ENCODE data around the gene FBXL13. TPM values are rescaled to one million over a fixed set of nuclear protein-coding genes. Genes with fewer than 3 reads are reported as not detected.
"Not testable (repeated sequence)": the region's sequence is repeated elsewhere in the genome, so short reads cannot be mapped to it uniquely, and the experiment has no call there.

FBXL13 gene
- total RNA-seq, 1 experiment from 2014 or later, result 0.97 TPM

DNA sequence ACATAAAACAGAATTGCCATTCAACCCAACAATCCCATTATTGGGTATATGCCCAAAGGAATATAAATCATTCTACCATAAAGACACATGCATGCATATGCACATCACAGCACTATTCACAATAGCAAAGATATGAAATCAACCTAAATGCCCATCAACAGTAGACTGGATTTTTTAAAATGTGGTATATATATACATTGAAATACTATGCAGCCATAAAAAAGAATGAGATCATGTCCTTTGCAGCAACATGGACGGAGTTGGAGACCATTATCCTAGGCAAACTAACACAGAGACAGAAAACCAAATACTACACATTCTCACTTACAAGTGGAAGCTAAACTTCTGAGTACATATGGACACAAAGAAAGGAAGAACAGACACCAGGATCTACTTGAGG lies 51.0 kb downstream of the FBXL13 start:
- H3K36me3 ChIP-seq (replicated peaks; ENCODE audit: control insufficient read depth, insufficient read depth, low read length); H3K4me3 ChIP-seq (ENCODE audit: insufficient read depth, low read depth, low read length); DNase-seq; H3K27me3 ChIP-seq (ENCODE audit: control insufficient read depth, insufficient read depth, low read length): not testable (repeated sequence)

DNA sequence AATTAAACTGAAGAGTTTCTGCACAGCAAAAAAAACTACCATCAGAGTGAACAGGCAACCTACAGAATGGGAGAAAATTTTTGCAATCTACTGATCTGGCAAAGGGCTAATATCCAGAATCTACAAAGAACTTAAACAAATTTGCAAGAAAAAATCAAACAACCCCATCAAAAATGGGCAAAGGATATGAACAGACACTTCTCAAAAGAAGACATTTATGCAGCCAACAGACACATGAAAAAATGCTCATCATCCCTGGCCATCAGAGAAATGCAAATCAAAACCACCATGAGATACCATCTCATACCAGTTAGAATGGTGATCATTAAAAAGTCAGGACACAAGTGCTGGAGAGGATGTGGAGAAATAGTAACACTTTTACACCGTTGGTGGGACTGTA lies 53.1 kb downstream of the FBXL13 start:
- DNase-seq; H3K27me3 ChIP-seq (ENCODE audit: control insufficient read depth, insufficient read depth, low read length); H3K4me3 ChIP-seq (ENCODE audit: insufficient read depth, low read depth, low read length); H3K36me3 ChIP-seq (replicated peaks; ENCODE audit: control insufficient read depth, insufficient read depth, low read length): not testable (repeated sequence)

DNA sequence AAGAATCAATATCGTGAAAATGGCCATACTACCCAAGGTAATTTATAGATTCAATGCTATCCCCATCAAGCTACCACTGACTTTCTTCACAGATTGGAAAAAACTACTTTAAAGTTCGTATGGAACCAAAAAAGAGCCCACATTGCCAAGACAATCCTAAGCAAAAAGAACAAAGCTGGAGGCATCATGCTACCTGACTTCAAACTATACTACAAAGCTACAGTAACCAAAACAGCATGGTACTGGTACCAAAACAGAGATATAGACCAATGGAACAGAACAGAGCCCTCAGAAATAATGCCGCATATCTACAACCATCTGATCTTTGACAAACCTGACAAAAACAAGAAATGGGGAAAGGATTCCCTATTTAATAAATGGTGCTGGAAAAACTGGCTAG lies 53.7 kb downstream of the FBXL13 start:
- H3K27me3 ChIP-seq (ENCODE audit: control insufficient read depth, insufficient read depth, low read length); H3K36me3 ChIP-seq (replicated peaks; ENCODE audit: control insufficient read depth, insufficient read depth, low read length); H3K4me3 ChIP-seq (ENCODE audit: insufficient read depth, low read depth, low read length); DNase-seq: not testable (repeated sequence)

DNA sequence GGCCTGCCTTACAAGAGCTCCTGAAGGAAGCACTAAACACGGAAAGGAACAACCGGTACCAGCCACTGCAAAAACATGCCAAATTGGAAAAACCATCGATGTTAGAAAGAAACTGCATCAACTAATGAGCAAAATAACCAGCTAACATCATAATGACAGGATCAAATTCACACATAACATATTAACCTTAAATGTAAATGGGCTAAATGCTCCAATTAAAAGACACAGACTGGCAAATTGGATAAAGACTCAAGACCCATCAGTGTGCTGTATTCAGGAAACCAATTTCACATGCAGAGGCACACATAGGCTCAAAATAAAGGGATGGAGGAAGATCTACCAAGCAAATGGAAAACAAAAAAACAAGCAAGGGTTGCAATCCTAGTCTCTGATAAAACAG lies 56.3 kb downstream of the FBXL13 start:
- not testable (repeated sequence) for H3K27me3 ChIP-seq (ENCODE audit: control insufficient read depth, insufficient read depth, low read length); DNase-seq; H3K36me3 ChIP-seq (replicated peaks; ENCODE audit: control insufficient read depth, insufficient read depth, low read length); H3K4me3 ChIP-seq (ENCODE audit: insufficient read depth, low read depth, low read length)

DNA sequence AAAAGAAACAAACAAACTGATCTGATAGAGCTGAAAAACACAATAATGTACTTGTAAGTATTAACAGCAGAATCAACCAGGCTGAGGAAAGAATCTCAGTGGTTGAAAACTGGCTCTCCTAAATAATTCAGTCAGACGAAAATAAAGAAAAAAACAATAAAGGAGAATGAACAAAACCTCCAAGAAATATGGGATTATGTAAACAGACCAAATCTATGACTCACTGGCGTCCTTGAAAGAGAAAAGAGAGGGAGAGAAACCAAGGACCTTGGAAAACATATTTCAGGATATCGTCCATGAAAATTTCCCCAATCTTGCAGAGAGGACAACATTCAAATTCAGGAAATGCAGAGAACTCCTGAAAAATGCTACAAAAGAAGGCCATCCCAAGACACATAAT lies 62.9 kb downstream of the FBXL13 start:
- no peak overlapping the region for H3K4me3 ChIP-seq (ENCODE audit: insufficient read depth, low read depth, low read length)
- no peak for DNase-seq
- H3K36me3 ChIP-seq (replicated peaks; ENCODE audit: control insufficient read depth, insufficient read depth, low read length), result no peaks in the 10 kb centered on the region
- no peaks in the 10 kb centered on the region for H3K27me3 ChIP-seq (ENCODE audit: control insufficient read depth, insufficient read depth, low read length)

DNA sequence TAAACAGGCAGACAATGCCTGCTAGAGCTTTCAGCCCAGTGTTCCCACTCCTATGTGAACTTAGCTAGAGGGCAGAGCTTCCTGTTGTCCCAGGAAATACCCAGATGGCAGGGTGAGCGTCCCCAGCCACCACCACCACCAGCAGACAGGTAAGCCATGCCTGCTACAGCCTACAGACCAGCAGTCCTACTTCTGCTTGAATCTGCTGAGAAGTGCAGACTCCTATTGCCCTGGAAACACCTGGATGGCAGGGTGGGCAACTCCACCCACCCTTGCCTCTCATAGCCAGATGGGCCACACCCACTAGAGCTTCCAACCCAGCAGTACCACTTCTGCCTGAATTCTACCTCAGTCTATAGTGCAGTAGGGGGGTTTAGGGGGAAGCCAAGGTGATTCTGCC lies 64.4 kb downstream of the FBXL13 start:
- H3K27me3 ChIP-seq (ENCODE audit: control insufficient read depth, insufficient read depth, low read length), result no peaks in the 10 kb centered on the region
- no peak for DNase-seq
- H3K36me3 ChIP-seq (replicated peaks; ENCODE audit: control insufficient read depth, insufficient read depth, low read length), result no peaks in the 10 kb centered on the region
- H3K4me3 ChIP-seq (ENCODE audit: insufficient read depth, low read depth, low read length), result no peak overlapping the region

DNA sequence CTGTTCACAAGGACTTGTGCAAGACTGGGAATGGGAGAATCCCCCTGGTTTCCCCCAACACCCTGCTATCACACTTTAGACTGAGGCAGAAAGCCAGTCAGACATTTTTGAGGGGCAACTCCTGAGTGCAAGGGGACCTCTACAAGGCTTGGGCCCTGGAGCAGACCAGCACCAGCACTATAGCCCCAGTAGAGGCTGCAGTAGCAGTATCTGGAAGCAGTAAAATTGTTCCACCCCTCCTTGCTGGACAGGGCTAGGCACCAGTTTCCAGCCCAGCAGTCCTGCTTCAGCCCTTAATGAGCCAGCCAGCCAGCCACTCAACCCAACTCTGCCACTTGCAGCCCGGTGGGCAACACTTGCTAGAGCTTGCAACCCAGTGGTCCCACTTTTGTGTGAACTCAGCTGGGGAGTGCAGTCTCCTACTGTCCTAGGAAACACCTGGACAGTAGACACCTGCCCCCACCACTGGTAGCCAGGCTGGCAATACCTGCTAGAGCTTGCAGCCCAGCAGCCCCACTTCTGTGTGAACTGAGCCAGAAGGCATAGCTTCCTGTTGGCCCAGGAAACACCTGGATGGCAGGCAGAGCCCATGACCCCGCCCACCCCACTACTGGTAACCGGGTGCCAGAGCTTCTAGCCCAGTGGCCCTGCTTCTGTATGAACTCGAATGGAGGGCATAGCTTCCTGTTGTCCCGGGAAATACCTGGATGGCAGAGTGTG lies 65.0 kb downstream of the FBXL13 start:
- H3K36me3 ChIP-seq (replicated peaks; ENCODE audit: control insufficient read depth, insufficient read depth, low read length), result no peaks in the 10 kb centered on the region
- no peak for DNase-seq

DNA sequence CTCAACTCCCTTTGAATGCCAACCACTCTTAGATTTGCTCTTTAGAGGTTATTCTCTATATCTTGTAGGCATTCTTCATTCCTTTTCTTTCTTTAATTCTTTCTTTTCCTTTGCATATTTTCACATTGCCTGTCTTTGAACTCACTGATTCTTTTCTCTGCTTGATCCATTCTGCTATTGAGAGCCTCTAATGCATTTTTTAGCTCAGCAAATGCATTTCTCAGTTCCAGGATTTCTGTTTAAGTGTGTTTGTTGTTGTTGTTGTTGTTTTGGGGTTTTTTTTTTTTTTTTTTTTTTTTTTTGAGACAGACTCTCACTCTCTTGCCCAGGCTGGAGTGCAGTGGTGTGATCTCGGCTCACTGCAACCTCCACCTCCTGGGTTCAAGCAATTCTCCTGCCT lies 71.6 kb downstream of the FBXL13 start:
- DNase-seq, result no peak
- Histone ChIP-seq H3K36me3 (replicated peaks; ENCODE audit: control insufficient read depth, insufficient read depth, low read length) (no peaks in the 10 kb centered on the region), H3K4me3 (ENCODE audit: insufficient read depth, low read depth, low read length) (no peak overlapping the region), H3K27me3 (ENCODE audit: control insufficient read depth, insufficient read depth, low read length) (no peaks in the 10 kb centered on the region)

More for the DNA sequence above, 65.0 kb downstream of the FBXL13 start:
- Histone ChIP-seq H3K27me3 (ENCODE audit: control insufficient read depth, insufficient read depth, low read length) (no peaks in the 10 kb centered on the region), H3K4me3 (ENCODE audit: insufficient read depth, low read depth, low read length) (no peak overlapping the region)

DNA sequence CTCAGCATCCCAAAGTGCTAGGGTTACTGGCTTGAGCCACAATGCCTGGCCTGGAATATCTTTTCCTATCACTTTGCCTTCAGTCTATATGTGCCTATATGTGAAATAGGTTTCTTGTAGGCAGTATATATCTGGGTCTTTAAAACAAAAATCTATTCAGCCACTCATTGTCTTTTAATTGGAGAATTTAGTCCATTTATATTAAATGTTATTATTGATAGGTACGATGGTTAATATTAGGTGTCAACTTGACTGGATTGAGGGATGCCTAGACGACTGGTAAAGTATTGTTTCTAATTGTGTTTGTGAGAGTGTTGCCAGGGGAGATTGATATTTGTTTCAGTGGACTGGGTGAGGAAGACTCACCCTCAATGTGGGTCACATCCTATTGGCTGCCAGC lies 73.4 kb downstream of the FBXL13 start:
- no peak overlapping the region for H3K4me3 ChIP-seq (ENCODE audit: insufficient read depth, low read depth, low read length)
- no peak for DNase-seq
- no peaks in the 10 kb centered on the region for H3K36me3 ChIP-seq (replicated peaks; ENCODE audit: control insufficient read depth, insufficient read depth, low read length)
- no peaks in the 10 kb centered on the region for H3K27me3 ChIP-seq (ENCODE audit: control insufficient read depth, insufficient read depth, low read length)

DNA sequence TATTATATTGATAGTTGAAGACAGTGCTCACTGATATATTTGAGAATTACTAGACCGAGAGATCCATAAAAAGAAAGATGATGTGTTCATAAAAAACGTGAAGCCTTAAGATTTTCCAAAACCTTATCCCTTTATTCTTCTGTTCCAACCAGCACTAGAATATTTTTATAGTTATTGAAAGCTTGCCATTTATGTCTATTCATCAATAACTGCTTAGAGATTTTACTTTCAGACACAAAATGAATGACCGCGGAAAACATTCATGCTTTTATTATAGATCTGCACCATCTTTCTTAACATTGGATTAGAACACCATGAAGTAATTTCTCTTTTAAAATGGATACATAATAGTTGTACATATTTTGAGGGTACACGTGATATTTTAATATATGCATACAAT lies 77.6 kb downstream of the FBXL13 start:
- no peaks in the 10 kb centered on the region for H3K36me3 ChIP-seq (replicated peaks; ENCODE audit: control insufficient read depth, insufficient read depth, low read length)

DNA sequence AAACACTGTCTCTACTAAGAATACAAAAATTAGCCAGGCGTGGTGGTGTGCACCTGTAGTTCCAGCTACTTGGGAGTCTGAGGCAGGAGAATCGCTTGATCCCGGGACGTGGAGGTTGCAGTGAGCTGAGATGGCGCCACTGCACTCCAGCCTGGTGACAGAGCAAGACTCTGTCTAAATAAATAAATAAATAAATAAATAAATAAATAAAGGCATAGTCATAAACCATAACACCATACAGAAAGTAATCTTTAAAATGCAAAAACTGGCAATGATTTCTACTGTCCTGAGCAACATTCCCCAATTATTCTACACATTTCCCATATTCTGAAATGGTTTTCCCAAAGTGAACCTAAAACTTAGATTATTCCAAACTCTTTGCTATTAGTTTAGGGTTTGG lies 79.0 kb downstream of the FBXL13 start:
- not testable (repeated sequence) for H3K27me3 ChIP-seq (ENCODE audit: control insufficient read depth, insufficient read depth, low read length); H3K4me3 ChIP-seq (ENCODE audit: insufficient read depth, low read depth, low read length); H3K36me3 ChIP-seq (replicated peaks; ENCODE audit: control insufficient read depth, insufficient read depth, low read length); DNase-seq

More for the DNA sequence above, 77.6 kb downstream of the FBXL13 start:
- H3K4me3 ChIP-seq (ENCODE audit: insufficient read depth, low read depth, low read length), result no peak overlapping the region
- DNase-seq, result no peak
- no peaks in the 10 kb centered on the region for H3K27me3 ChIP-seq (ENCODE audit: control insufficient read depth, insufficient read depth, low read length)

DNA sequence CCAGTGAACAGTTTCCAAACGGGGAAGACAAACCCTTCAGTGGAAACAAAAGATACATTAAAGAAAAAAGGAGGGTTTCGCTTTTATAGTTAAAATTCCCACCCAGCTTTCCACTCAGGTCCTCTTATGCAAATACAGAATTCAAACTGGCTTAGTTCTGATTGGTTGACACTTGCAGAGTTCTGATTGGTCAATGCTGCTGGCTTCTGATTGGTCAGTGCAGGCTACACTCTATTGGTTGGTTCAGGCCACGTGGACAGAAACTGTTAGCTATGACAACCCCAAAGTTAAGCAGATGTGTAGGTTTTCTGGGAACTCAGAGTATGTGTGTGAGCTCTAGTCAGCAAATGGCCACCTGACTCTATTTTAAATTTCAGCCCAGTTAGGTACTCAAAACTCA lies 80.0 kb downstream of the FBXL13 start:
- Histone ChIP-seq H3K4me3 (ENCODE audit: insufficient read depth, low read depth, low read length) (no peak overlapping the region), H3K27me3 (ENCODE audit: control insufficient read depth, insufficient read depth, low read length) (no peaks in the 10 kb centered on the region), H3K36me3 (replicated peaks; ENCODE audit: control insufficient read depth, insufficient read depth, low read length) (no peaks in the 10 kb centered on the region)
- no peak for DNase-seq

DNA sequence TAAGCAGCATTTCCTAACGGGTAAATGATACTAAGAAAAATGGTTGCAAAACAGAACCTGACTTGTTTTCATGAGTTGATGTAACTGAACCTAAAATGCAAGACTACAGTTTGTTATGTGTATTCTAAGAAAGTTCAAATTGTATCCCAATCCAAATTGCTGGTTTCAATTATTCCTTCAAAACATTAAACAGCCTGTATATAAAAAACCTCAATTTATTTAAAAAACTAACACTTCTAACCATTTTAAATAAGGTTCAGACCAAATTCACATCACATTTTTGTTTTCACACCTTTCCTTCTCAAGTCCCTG lies 80.9 kb downstream of the FBXL13 start:
- H3K36me3 ChIP-seq (replicated peaks; ENCODE audit: control insufficient read depth, insufficient read depth, low read length), result no peaks in the 10 kb centered on the region
- H3K27me3 ChIP-seq (ENCODE audit: control insufficient read depth, insufficient read depth, low read length), result no peaks in the 10 kb centered on the region
- H3K4me3 ChIP-seq (ENCODE audit: insufficient read depth, low read depth, low read length), result no peak overlapping the region
- no peak for DNase-seq

DNA sequence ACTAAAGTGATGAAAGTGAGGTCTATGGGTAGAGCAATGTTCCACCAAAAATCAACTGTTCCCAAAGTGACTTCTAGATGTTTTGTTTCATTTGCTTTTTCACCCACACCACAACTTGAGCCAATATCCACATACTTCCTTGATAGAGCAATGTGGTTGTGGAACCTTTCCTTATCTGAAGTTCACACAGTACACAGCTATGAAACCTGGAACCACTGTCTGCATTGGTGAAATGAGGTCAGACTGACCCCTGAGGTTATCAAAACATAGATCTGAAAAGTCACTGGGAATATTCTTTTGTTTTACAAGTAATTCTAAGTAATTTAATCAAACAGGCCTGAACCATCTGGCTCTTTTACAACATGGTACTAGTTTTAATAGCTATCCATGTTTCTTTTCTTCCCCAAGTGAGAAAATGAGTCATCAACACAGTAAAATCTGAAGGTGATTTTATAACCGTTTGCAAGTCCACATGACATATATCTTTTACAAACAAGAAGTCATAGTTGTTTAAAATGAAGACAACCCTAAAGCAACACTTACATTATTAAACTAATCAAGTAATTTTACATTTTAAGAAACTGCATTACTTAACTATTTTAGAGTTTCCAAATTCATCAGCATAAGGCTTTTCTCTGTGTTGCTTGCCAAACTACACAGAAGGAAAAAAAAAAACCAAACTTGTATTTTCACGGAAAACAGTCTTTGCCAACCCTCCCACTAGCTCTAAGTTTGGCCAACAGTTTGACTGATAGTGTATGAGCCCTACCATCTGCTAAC lies 81.5 kb downstream of the FBXL13 start:
- Histone ChIP-seq H3K4me3 (ENCODE audit: insufficient read depth, low read depth, low read length) (no peak overlapping the region), H3K27me3 (ENCODE audit: control insufficient read depth, insufficient read depth, low read length) (no peaks in the 10 kb centered on the region), H3K36me3 (replicated peaks; ENCODE audit: control insufficient read depth, insufficient read depth, low read length) (no peaks in the 10 kb centered on the region)
- no peak for DNase-seq

DNA sequence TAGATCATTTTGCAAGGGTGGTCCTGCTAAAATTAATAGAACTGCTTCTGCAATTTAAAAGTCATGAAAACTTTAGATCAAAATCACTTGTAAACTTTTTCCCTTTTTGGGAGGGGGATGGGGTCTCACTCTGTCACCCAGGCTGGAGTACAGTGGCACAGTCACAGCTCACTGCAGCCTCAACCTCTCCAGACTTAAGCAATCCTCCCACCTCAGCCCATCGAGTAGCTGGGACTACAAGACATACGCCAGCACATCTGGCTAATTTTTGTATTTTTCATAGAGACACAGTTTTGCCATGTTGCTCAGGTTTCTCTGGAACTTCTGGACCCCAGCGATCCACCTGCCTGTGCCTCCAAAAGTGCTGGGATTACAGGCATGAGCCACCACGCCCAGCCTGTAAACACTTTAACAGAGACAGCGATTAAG lies 82.1 kb downstream of the FBXL13 start:
- no peaks in the 10 kb centered on the region for H3K27me3 ChIP-seq (ENCODE audit: control insufficient read depth, insufficient read depth, low read length)
- no peak for DNase-seq
- no peaks in the 10 kb centered on the region for H3K36me3 ChIP-seq (replicated peaks; ENCODE audit: control insufficient read depth, insufficient read depth, low read length)
- no peak overlapping the region for H3K4me3 ChIP-seq (ENCODE audit: insufficient read depth, low read depth, low read length)

Measured in H7 (cell line).